Activated naive CD4-positive, alpha-beta T cell (primary cell): Measurements from ENCODE around the gene ACACA.

Experiments used
- DNase-seq, 4 experiments: peaks; one replicate each; lab custom pipeline; 2025; lab: John Stamatoyannopoulos, UW

ACACA gene

DNA sequence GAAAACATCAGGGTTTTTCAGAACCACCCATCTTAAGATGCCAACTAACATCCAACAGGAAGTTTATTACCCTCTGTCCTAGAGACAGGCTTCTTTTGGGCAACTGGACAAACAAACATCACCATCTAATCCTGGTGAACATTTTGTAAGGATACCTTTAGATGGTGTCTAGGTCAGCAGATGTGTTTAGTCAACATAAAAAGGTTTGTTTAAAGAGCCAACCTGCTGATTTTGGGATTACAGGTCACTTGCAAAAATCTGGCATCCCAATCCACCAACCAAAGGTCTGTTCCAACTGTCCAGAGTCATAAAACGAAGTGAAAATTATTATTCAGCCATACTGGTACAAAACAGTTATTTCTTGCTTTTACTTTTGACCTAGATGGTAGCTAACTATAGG is 176.0 kb downstream of the ACACA start:
- DNase-seq: no peak

- no peak for DNase-seq
Observed at GRCh38 chr17:37225465-37225864, 181.2 kb downstream of the ACACA start.

DNA sequence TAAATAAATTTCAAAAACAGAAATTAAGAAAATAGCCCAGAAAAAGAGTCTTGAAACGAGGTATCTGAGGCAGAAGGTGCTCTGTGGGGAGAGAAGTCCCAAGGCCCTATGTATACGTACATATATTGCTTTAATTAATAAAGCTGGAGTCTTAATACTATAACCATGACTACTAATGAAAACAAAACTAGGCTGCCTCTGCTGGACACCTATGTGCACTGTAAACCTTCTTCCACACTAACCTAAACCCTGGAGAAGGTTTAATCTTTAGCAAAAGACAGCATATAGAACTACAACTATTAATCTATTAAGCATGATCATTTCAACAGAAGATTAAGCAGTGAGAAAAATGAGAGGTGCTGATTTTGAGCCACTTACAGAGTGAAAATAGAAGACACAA is 184.8 kb downstream of the ACACA start:
- DNase-seq: no peak

GRCh38 chr17:37220607-37220953 is 186.1 kb downstream of the ACACA start:
- peak in 1 of 4 experiments; percentile 1 for DNase-seq

GRCh38 chr17:37219876-37220606 is 186.6 kb downstream of the ACACA start:
- no peak for DNase-seq

DNA sequence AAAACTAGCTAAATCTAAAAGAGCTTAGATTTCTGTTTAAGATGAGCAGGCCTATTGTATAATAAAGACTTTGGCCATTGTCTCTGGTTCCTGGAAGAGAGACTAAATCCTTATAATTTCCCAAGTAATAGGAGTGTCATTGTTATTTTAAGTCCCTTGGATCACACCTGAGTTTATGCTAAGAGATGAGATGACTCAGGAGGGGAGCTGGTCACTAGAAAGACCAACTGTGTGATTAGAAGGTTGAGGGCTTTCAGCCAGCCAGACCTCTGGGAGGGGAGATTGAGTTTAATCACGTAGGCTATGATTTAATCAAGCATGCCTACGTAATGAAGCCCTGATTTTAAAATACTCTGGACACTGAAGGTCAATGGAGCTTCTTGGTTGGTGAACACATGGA is 187.8 kb downstream of the ACACA start:
- DNase-seq: no peak

DNA sequence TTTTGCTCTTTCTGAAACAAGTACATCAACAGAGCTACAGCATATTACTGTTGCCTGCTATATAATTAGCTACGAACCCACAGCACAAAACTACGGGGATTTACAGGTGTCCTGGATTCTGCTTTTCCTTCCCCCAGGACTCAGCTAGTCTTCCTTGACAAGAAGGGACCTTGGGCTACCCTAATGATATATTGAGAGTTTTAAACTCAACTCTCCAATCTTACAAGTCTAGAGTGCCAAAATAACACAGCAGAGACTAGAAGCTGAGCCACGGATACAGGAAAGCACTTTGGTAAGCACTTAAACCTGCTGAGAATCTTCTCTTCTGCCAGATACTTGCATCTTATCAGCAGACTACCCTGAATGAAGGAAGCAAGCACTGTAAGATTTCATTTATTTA is 192.2 kb downstream of the ACACA start:
- DNase-seq: no peak

- no peak for DNase-seq
Observed at GRCh38 chr17:37213927-37214326, 192.7 kb downstream of the ACACA start.

DNA sequence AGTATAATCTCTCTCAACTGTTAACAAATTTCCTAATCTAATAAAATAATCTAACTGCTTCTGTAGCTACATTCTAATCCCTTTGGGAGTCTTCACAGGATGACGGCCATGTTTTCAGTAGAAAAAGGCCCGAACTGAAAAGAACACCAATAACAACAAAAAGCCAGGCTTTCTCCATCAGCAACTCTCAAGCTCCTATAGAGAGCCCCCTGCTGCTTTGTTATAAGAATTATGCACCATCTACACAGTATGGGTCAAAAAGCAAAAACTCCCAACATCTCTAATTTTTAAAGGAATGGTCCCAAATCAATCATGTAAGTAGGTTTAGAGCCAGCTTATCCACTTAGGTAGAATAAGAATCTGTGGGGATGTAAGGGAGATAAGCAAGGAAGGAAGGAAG is 194.5 kb downstream of the ACACA start:
- no peak for DNase-seq

DNA sequence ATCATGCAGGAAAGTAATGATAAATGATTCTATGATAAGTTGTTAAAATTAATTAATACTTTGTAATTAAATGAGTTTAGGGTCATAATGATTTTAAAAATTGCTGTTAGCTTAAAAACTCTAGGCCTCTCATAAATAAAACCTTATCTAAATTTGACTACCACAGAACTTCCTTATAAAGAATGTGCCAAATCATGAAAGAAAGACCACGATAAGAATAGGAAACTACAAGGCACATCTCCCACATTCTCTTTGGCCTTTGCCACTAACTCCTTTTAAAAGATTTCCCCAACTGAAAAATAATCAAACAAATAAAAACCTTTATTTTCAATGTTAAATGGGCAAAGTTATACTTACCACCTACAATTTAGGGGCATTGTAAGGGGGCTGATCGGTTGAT is 195.5 kb downstream of the ACACA start:
- no peak for DNase-seq

GRCh38 chr17:37207103-37207502 is 199.5 kb downstream of the ACACA start:
- DNase-seq: no peak

DNA sequence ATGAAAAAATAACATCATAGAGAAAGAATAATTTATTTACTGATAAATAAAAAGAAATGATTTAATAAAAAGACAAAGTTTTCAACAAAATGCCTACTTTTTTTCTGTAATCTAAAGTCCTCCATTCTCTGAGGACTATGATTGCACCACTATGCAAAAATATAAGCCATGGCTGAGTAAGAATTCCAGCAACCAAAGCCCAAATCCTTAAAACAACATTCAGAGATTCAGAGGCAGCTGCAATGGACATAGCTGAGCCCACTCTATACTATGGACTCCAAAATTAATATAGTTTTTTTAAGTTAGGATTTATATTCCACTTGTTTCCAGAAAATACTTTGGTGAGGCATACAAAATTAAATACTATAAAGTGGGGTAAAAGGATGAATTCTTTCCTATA is 200.3 kb downstream of the ACACA start:
- DNase-seq: no peak

DNA sequence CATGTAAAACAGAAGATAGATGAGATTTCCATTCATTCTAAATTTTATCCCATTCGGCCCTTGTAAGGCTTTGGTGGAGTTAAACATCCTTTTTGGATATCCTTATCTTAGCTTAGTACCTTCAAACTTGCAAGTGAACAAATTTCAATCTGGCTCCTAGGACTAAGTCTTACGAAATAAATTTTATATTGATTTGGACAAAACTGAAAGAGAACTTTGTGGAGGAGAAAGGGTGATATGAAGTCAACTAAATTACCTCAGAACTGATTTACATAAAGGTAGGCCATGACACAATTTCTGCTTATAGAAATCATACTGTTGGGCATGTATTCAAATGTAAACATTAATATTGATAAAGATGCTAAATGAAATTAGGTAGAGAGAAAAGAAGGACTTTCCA is 206.1 kb downstream of the ACACA start:
- DNase-seq: no peak

DNA sequence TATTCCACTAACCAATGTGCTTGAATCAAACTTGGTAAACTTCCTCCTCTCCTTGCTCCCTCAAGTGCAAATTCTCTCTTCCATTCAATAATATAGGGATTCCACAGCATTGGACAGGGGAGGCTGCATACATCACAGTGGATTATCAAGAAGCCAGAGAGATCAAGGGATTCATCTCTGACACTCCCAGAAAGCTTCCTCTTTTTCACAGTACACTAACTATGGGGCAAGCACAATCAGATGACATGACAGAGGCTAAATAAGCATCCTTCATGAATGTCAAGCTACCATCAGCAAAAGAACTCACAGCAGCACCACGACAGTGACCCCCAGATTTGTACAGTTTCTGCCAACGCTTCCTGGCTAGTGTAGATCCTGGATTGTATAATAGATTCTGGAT is 209.3 kb downstream of the ACACA start:
- DNase-seq: no peak

- no peak for DNase-seq
Observed at GRCh38 chr17:37194208-37194607, 212.4 kb downstream of the ACACA start.

GRCh38 chr17:37191219-37191618 is 215.4 kb downstream of the ACACA start:
- DNase-seq: no peak

GRCh38 chr17:37190493-37190892 is 216.1 kb downstream of the ACACA start:
- no peak for DNase-seq

GRCh38 chr17:37188157-37188556 is 218.5 kb downstream of the ACACA start:
- no peak for DNase-seq

- DNase-seq: no peak
Observed at GRCh38 chr17:37187262-37187661, 219.4 kb downstream of the ACACA start.

GRCh38 chr17:37182786-37183465 is 223.7 kb downstream of the ACACA start:
- no peak for DNase-seq

- DNase-seq: no peak
Observed at GRCh38 chr17:37180376-37180775, 226.3 kb downstream of the ACACA start.

- DNase-seq: no peak
Observed at GRCh38 chr17:37179893-37180292, 226.7 kb downstream of the ACACA start.

GRCh38 chr17:37177254-37177870 is 229.3 kb downstream of the ACACA start:
- no peak for DNase-seq

DNA sequence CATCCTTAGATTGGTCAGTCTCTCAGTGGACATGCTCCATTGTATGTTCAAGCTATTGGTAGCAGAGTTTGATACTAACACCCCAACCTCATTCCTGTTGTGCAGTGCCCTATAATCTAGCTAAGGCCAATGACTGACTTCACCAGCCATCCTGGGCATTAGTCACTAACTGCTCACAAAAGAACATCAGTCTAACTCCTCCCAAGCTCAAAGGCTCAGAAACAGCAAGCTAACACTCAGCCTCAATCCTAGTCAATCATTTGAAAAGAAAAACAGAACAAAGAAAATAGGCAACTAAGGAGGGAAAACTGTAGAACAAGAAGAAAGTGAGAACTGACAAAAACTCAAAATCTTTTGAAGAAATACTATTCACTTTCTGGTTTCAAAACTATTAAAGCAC is 229.9 kb downstream of the ACACA start:
- no peak for DNase-seq
